HG03521 (cell line): ENCODE results near the gene MORC1.

Experiments used
- ATAC-seq: cut with Tn5 transposase; IDR thresholded peaks from one replicate; pipeline ENCODE4 v1.9.1; 2021; ENCODE audit warnings: mild to moderate bottlenecking, moderate library complexity; ENCODE audit not compliant: unreplicated experiment

MORC1 gene

GRCh38 chr3:109035082-109035481, 82.9 kb downstream of the MORC1 start:
- no peak for ATAC-seq

GRCh38 chr3:109033000-109033660, 84.8 kb downstream of the MORC1 start:
- no peak for ATAC-seq

- ATAC-seq, result no peak
These were observed 89.2 kb downstream of the MORC1 start for GRCh38 chr3:109028753-109029152.

DNA sequence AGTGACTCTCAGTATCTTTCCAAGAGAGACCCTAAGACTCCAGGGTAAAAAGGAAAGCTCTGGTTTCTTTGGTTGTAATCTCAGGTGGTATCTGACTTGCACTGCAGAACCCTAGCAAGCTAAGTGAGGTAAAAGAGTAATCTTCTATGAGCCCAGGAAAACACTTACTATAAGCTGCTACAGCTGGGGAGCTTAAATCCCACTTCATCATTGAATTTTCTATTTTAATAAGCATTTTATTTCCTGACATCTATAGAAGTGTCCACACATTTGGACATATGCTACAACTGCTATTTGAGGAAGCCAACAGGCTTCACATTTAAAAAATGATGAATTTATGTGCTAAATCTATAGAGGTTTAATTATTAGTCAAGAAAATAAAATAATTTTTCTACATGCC, 91.1 kb downstream of the MORC1 start:
- no peak for ATAC-seq

DNA sequence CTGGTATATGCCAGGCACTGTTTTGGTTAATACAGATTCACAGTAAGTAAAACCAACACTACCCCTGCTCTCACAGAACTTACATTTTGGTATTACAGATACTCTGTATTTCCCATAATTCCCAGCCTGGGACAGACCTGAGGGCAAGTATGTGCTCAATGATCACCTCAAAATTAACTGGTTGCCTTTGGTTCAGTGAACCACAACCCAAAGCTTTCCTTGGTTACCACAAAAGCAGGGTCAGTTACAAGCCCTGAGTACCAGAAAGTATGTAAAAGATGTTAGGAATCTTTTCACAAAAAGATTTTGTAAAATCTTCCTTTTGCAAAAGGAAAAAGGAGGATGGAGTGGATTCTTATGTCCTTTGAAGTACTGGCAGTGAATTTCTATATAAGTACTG, 92.0 kb downstream of the MORC1 start:
- no peak for ATAC-seq

- no peak for ATAC-seq
These were observed 94.2 kb downstream of the MORC1 start for GRCh38 chr3:109023656-109024254.

DNA sequence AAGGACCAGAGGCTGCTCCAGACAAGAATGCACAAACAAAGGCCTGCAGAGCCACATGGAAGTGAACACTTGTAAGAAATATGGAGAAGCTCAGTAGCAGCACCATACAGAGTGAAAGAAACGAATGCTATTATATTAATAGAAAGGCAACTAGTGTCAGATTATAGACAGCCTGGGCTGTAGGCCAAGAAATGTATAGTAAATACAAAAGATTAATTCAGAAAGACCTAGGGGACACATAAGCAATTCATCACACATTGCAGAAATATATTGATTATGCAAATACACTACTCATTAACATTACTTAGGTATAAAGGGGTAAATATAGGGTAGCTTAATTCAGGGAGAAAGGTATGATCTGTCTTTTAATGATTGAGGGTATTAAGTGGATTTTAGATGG, 94.8 kb downstream of the MORC1 start:
- ATAC-seq, result no peak

GRCh38 chr3:109021556-109021955, 96.4 kb downstream of the MORC1 start:
- ATAC-seq, result no peak

- no peak for ATAC-seq
These were observed 99.1 kb downstream of the MORC1 start for GRCh38 chr3:109018828-109019227.

DNA sequence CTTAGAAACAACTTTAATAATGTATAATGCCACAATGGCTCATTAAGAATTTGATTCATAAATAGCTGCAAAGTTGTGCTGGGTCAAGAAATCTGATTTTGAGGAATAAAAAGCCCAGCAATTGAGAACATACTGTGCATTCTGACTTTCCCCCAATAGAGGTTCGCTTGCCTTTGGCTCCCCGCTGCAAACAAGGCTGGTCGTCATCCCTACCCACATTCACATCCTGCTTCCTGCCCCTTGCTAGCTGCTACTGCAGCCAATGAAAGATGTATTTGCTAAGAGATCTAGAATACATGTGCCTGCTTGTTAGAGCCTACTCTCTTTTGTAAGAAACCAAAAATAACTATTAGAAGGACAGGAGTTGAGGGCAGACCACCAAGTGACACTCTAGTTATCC, 112.5 kb downstream of the MORC1 start:
- no peak for ATAC-seq

DNA sequence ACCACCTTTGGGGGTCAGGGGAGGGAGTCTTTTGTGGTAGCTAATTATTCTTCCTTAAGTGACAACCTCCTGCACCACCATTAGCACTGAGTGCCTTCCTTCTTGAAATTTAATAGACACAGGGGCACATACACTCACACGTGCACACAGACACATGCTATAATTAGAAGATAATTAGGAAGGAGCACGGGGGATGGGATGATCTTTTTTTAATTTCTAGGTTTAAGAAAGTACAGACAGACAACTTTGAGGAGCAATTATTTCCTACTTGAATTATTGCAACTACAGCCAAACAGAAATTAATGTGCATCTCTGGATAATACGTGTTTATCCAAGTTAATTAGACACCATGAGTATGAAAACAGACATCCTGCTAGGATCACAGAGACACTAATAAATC, 119.5 kb downstream of the MORC1 start:
- no peak for ATAC-seq

- no peak for ATAC-seq
These were observed 132.1 kb downstream of the MORC1 start for GRCh38 chr3:108985844-108986243.

- no peak for ATAC-seq
These were observed 134.9 kb downstream of the MORC1 start for GRCh38 chr3:108983051-108983450.

GRCh38 chr3:108976058-108976457, 141.9 kb downstream of the MORC1 start:
- no peak for ATAC-seq

DNA sequence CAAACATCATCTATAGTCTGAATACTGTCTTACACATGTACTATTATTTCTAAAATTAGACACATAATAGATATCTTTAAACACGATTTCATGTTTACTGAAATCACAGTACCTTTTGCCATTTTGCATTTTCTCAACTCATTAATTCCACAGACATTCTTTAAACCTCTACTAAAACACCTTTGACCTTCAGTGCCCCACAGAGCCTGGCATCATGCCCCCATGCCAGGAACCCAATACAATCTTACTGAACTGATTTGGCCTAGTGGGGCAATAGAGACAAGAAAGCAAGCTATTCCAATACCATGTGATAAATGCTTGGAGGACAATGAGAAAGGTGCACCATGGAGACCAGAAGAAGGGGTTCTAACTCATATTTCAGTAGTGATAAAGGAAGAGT, 144.9 kb downstream of the MORC1 start:
- no peak for ATAC-seq

DNA sequence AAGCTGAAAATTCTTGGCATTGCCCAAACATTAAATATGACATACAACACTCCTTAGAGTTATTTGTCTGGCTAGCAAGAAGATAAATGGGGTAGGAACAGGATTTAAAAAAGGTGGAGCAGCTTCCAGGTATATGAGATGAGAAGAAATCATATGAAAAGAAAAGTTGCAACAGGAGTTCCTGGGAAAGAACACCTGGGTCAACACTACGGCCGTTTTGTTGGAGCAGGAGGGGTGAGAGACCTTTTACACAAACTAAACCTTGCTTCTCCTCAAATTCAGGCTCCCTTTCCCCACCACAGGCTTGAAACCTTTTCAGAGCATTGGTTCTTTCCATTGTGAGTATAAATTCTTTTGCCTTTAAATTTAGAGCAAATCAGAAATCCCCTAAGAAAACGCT, 145.5 kb downstream of the MORC1 start:
- ATAC-seq, result no peak

DNA sequence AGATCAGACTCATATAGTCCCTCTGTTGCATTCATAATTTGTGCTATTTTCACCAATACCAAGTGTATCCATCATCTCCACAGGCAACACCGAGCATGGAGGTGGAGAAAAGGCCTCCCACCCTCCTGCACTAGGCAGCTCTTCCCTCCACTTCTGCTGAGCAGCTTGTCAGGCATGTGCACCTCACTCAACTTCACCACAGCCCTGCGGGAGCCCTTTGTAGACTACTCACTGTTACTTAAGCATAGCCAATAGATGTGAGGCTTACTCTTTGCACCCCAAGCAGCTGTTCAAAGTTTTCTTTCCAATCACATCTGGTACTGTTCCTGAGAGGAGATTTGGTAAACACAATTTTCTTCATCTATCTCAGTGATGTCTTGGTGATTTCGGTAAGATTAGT, 147.4 kb downstream of the MORC1 start:
- no peak for ATAC-seq

DNA sequence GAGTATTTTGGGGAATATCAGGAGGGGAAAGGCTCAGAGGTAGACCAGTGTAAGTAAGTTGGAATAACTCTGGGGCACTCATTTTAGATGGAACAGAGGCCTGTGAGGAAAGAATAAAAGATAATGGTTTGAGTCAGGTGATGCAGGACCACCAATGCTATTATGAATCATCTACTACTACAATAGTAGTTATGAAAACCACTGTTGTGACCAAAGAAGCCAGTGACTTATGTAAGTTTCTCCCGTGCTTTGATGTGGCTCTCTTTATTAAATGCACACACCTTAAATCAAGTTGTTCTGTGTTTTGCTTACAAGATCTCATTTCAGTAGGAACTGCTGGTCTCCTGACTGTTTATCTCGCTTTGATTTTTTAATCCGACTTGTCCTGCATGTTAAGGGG, 151.2 kb downstream of the MORC1 start:
- ATAC-seq, result no peak

- ATAC-seq, result no peak
These were observed 158.9 kb downstream of the MORC1 start for GRCh38 chr3:108959017-108959416.

- ATAC-seq, result no peak
These were observed 164.2 kb downstream of the MORC1 start, which contains the start of gene GUCA1C for GRCh38 chr3:108953700-108954099. Gene GUCA1C (minus strand): TSS chr3:108953879. CDS start chr3:108953762, 117 bp downstream.

GRCh38 chr3:108953210-108953609, 164.7 kb downstream of the MORC1 start:
- no peak for ATAC-seq

- no peak for ATAC-seq
These were observed 166.0 kb downstream of the MORC1 start for GRCh38 chr3:108951820-108952501.
